Activated CD8-positive, alpha-beta T cell treated with anti-CD3 and anti-CD28 coated beads for 36 hours (primary cell): Measurements from ENCODE around the gene TATDN2. TPM values are rescaled to one million over a fixed set of nuclear protein-coding genes. Genes with fewer than 3 reads are reported as not detected.

Source experiments
- ATAC-seq: fragments of 200-7000 bp; cut with Tn5 transposase; one replicate; pipeline ENCODE4 v1.10.0; 2021; ENCODE audit warnings: mild to moderate bottlenecking, moderate library complexity
- CTCF ChIA-PET: fragments of 350-600 bp; sonication (Branson Sonifier 250); formaldehyde crosslinking; loops from one replicate; lab custom pipeline; 2021; ENCODE audit warnings: antibody characterized with exemption; lab: Charles Lee
- POLR2A ChIA-PET: fragments of 350-600 bp; sonication (Branson Sonifier 250); formaldehyde crosslinking; loops from one replicate; lab custom pipeline; 2021; ENCODE audit warnings: antibody characterized with exemption; lab: Charles Lee
- DNase-seq: peaks from one replicate; pipeline ENCODE4 v3.0.0-alpha.2; 2020
- H3K27ac Mint-ChIP-seq: one replicate; pipeline ENCODE4 v1.8.0; 2021; ENCODE audit warnings: mild to moderate bottlenecking, mixed read lengths
- H3K27me3 Mint-ChIP-seq: one replicate; pipeline ENCODE4 v1.8.0; 2021; ENCODE audit warnings: mixed read lengths
- H3K36me3 Mint-ChIP-seq: one replicate; pipeline ENCODE4 v1.8.0; 2021; ENCODE audit warnings: low read depth, mixed read lengths
- H3K4me1 Mint-ChIP-seq: one replicate; pipeline ENCODE4 v1.8.0; 2021; ENCODE audit warnings: low read depth, mixed read lengths
- H3K4me3 Mint-ChIP-seq: one replicate; pipeline ENCODE4 v1.8.0; 2021; ENCODE audit warnings: mild to moderate bottlenecking, moderate library complexity, mixed read lengths
- H3K9me3 Mint-ChIP-seq: one replicate; pipeline ENCODE4 v1.8.0; 2021; ENCODE audit warnings: mixed read lengths
- intact Hi-C: fragments of 100-400 bp; cut with micrococcal nuclease; formaldehyde crosslinking; loops from one replicate; pipeline ENCODE4 v1.10.0; 2022
- microRNA-seq: library from miRNA; unstranded; fragments of <30 nt; microRNA quantifications from one replicate; pipeline ENCODE4 v1.2.0, GENCODE V29; 2022; ENCODE audit warnings: borderline microRNAs expressed, borderline replicate concordance
- total RNA-seq, 2 experiments: library from RNA; stranded (reverse); gene quantifications; one replicate each; pipeline ENCODE4 v1.2.3, GENCODE V29; 2021
- TF ChIP-seq, protein P1 (sequence below): fragments of 200-600 bp; IDR thresholded peaks from one replicate; pipeline ENCODE4 v1.8.0; 2022; ENCODE audit warnings: antibody characterized with exemption, mild to moderate bottlenecking

The TATDN2 gene
- total RNA-seq, 2 experiments from 2014 or later = 37.1 to 38.5 TPM

DNA sequence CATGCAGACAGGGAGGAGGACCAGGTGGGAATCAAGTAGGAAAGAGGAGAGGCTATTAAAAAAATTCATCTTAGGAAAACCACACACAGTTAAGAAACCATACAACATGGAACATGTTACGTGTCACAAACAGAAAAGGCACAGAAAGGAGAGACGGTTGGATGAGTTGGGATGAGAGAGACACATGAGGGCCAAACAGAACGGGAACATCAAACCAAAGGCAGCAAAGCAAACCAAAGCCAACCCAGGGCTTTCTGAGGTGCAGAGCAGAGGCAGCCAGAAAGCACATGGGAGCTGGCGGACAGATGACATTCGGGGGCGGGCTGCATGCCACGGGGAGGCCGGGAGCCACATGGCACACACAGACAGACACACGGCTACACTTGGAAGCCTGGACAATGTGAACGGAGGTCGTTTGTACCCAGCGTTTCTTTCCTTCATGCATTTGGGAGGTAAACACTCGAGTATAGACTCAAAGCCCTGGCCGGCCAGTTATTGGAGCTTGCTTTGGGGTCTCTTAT is 81.3 kb downstream of the TATDN2 start:
- no peaks in the 10 kb centered on the region for H3K36me3 Mint-ChIP-seq
- DNase-seq (no peak), ATAC-seq (no peak)
- CTCF ChIA-PET = interaction anchor here (1.0 kb wide), 1 partner anchor 234 kb away, joined by 4 read pairs; no protein-coding TSS in a partner anchor
- H3K4me3 Mint-ChIP-seq = no peak overlapping the region
- peaks cover 13% of the 10 kb centered on the region for H3K4me1 Mint-ChIP-seq
- H3K27ac Mint-ChIP-seq = no peak overlapping the region
- intact Hi-C loops = no loop called here
- POLR2A ChIA-PET = interaction anchor here (1.0 kb wide), 1 partner anchor 37 kb away, joined by 3 read pairs; no protein-coding TSS in a partner anchor
- H3K27me3 Mint-ChIP-seq = peaks cover 16% of the 10 kb centered on the region
- H3K9me3 Mint-ChIP-seq = no peaks in the 10 kb centered on the region
- TF ChIP-seq, protein P1, sequence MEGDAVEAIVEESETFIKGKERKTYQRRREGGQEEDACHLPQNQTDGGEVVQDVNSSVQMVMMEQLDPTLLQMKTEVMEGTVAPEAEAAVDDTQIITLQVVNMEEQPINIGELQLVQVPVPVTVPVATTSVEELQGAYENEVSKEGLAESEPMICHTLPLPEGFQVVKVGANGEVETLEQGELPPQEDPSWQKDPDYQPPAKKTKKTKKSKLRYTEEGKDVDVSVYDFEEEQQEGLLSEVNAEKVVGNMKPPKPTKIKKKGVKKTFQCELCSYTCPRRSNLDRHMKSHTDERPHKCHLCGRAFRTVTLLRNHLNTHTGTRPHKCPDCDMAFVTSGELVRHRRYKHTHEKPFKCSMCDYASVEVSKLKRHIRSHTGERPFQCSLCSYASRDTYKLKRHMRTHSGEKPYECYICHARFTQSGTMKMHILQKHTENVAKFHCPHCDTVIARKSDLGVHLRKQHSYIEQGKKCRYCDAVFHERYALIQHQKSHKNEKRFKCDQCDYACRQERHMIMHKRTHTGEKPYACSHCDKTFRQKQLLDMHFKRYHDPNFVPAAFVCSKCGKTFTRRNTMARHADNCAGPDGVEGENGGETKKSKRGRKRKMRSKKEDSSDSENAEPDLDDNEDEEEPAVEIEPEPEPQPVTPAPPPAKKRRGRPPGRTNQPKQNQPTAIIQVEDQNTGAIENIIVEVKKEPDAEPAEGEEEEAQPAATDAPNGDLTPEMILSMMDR = no peak

DNA sequence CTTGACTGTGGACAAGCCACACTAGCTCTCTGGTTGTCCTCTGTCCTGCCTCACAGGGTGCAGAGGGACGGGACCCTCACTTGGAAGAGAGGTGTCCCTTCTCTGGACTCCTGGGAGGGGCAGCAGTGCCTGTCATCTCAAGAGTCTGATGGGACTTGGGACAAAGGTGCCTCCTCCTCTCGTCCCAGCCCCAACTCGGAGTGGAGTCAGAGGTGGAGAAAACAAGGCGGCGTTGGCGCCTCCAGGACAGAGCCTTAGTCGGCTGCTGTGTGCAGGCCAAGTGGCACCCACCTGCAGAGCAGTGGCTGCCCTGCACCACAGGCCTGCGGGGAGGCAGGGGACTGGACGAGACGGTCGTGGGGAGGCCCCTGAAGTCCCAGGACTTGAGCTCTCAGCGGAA is 82.1 kb downstream of the TATDN2 start:
- H3K4me1 Mint-ChIP-seq = peaks cover 13% of the 10 kb centered on the region
- H3K27ac Mint-ChIP-seq = no peak overlapping the region
- CTCF ChIA-PET = interaction anchor here (1.0 to 1.5 kb wide), 2 partner anchors 8 to 235 kb away, joined by 4 to 5 read pairs; no protein-coding TSS in a partner anchor
- no peaks in the 10 kb centered on the region for H3K36me3 Mint-ChIP-seq
- DNase-seq = no peak
- TF ChIP-seq, protein P1 = no peak
- intact Hi-C loops = no loop called here
- H3K27me3 Mint-ChIP-seq = peaks cover 16% of the 10 kb centered on the region
- no peaks in the 10 kb centered on the region for H3K9me3 Mint-ChIP-seq
- no peak overlapping the region for H3K4me3 Mint-ChIP-seq
- no peak for ATAC-seq
- POLR2A ChIA-PET = interaction anchor here (1.0 kb wide), 1 partner anchor 36 kb away, joined by 3 read pairs; no protein-coding TSS in a partner anchor

Small RNA genes lying within 50 kb of the gene (microRNA-seq; reads per million reads assigned to microRNA genes)
- gene MIR378B = not detected

Other genes starting within 250 kb of the TATDN2 start
- 10 to 100 TPM; 90.3 to 97.9 TPM for gene FANCD2, start 222.0 kb upstream of the TATDN2 start, total RNA-seq
- gene FANCD2OS, start 140.2 kb upstream of the TATDN2 start, total RNA-seq = not detected
- gene BRK1, start 132.8 kb upstream of the TATDN2 start, total RNA-seq = 100 to 1,000 TPM; 107 to 108 TPM
- gene VHL, start 106.7 kb upstream of the TATDN2 start, total RNA-seq = 10 to 100 TPM; 43.6 to 46.9 TPM
- 1 to 10 TPM; 3.0 TPM for gene IRAK2, start 83.5 kb upstream of the TATDN2 start, total RNA-seq
- under 1 TPM in 1 of 2 experiments, not detected in 1; 0.22 TPM for gene GHRL, start 44.5 kb downstream of the TATDN2 start, total RNA-seq
- 10 to 100 TPM; 89.7 to 89.8 TPM for gene SEC13, start 72.7 kb downstream of the TATDN2 start, total RNA-seq